ENCODE data around the gene CCRL2.

GRCh38 chr3:46380471-46381221, 26.4 kb upstream of the CCRL2 start:
- TF ChIP-seq CTCF (IDR thresholded peaks at IDR 0.05), result no peak
- TF ChIP-seq POLR2A (IDR thresholded peaks at IDR 0.05), result no peak
